K562 (cell line): ENCODE results near the gene GALNT18. TPM values are rescaled to one million over a fixed set of nuclear protein-coding genes. Genes with fewer than 3 reads are reported as not detected.

Source experiments
- ATAC-seq: fragments of 200-7000 bp; cut with Tn5 transposase; 3 replicates; pipeline ENCODE4 v1.9.1; 2020; ENCODE audit warnings: moderate library complexity
- BruUV-seq: library from RNA; stranded (reverse); fragments of 400-500 nt; replicated peaks from 2 replicates; lab custom pipeline; 2021; lab: Mats Ljungman, UMichigan
- CTCF ChIA-PET: fragments of 300-600 bp; formaldehyde crosslinking; extraction: SDS; loops from one replicate; lab custom pipeline; 2021; ENCODE audit warnings: low intra/inter-chr PET ratio; lab: Yijun Ruan, JAX
- POLR2A ChIA-PET: fragments of 300-600, 350-650 bp; sonication (Branson Sonifier 250); formaldehyde crosslinking; extraction: SDS; loops from one replicate; lab custom pipeline; 2021; ENCODE audit warnings: antibody characterized with exemption, inconsistent platforms; lab: Yijun Ruan, JAX
- DNase-seq, 4 experiments: peaks; one replicate each; pipeline versions ENCODE4 v3.0.0 to v3.0.0-alpha.2; 2011 to 2018; ENCODE audit warnings: low spot score in 3 of 4, mixed read lengths in 3 of 4; ENCODE audit errors: extremely low read depth in 1 of 4
- FAIRE-seq: peaks from 2 replicates; lab custom pipeline; 2011; peaks lifted over from hg19 to GRCh38; lab: Jason Lieb, UNC
- H2AFZ ChIP-seq: 2 replicates; pipeline ENCODE4 v1.6.0; 2011; ENCODE audit warnings: low read depth, low read length, control low read depth, inconsistent platforms
- H3K27ac ChIP-seq: fragments of 200-600 bp; 3 replicates; pipeline ENCODE4 v1.8.0; 2011; ENCODE audit warnings: low read depth, mild to moderate bottlenecking, control low read depth, inconsistent platforms, low read length, moderate library complexity, mixed read lengths; ENCODE audit errors: extremely low read depth
- H3K27me3 ChIP-seq, 2 experiments: fragments of 300-600 bp in 1 of 2; 2 replicates in 1 of 2; 3 replicates in 1 of 2; pipeline versions ENCODE4 v1.6.0 to v1.8.0; 2011; ENCODE audit warnings: inconsistent platforms in 2 of 2, low read length in 2 of 2, mild to moderate bottlenecking in 1 of 2, mixed read lengths in 1 of 2, moderate library complexity in 1 of 2; ENCODE audit not compliant: control insufficient read depth in 2 of 2, insufficient read depth in 2 of 2
- H3K36me3 ChIP-seq: fragments of 300-600 bp; 3 replicates; pipeline ENCODE4 v1.8.0; 2011; ENCODE audit warnings: mild to moderate bottlenecking, low read length, inconsistent platforms; ENCODE audit not compliant: control insufficient read depth, insufficient read depth
- H3K4me1 ChIP-seq, 2 experiments: fragments of 200-600 bp in 1 of 2; replicated peaks in 1 of 2; 2 replicates in 1 of 2; 3 replicates in 1 of 2; pipeline versions ENCODE4 v1.5.1 to v1.8.0; 2011; ENCODE audit warnings: inconsistent platforms in 2 of 2, low read length in 2 of 2, mild to moderate bottlenecking in 1 of 2, mixed read lengths in 1 of 2, moderate library complexity in 1 of 2; ENCODE audit not compliant: control insufficient read depth in 2 of 2, insufficient read depth in 2 of 2
- H3K4me2 ChIP-seq: 2 replicates; pipeline ENCODE4 v1.6.1; 2011; ENCODE audit warnings: low read length, control low read depth, inconsistent platforms, mixed read lengths; ENCODE audit not compliant: insufficient read depth
- H3K4me3 ChIP-seq: fragments of 200-600 bp; sonication (generic), shearing (Covaris generic); 2 replicates; pipeline ENCODE4 v1.5.1; 2016; ENCODE audit warnings: control low read depth, inconsistent platforms
- H3K79me2 ChIP-seq: fragments of 200-600 bp; 3 replicates; pipeline ENCODE4 v1.8.0; 2011; ENCODE audit warnings: low read length, inconsistent platforms; ENCODE audit not compliant: control insufficient read depth, insufficient read depth
- H3K9ac ChIP-seq, 2 experiments: 2 replicates each; pipeline versions ENCODE4 v1.6.0 to v1.6.1; 2011; ENCODE audit warnings: low read depth in 2 of 2, low read length in 2 of 2, control low read depth in 1 of 2, inconsistent platforms in 1 of 2, mild to moderate bottlenecking in 1 of 2, mixed read lengths in 1 of 2; ENCODE audit not compliant: insufficient read depth in 1 of 2
- H3K9me1 ChIP-seq: one replicate; pipeline ENCODE4 v1.6.0; 2011; ENCODE audit warnings: inconsistent platforms, mild to moderate bottlenecking, low read length, moderate library complexity; ENCODE audit not compliant: control insufficient read depth, insufficient read depth
- H3K9me3 ChIP-seq: replicated peaks from 2 replicates; pipeline ENCODE4 v1.5.1; 2011; ENCODE audit warnings: low read depth, low read length, inconsistent platforms; ENCODE audit not compliant: control insufficient read depth, insufficient read depth
- H4K20me1 ChIP-seq: replicated peaks from 2 replicates; pipeline ENCODE4 v1.6.1; 2011; ENCODE audit warnings: low read length, inconsistent platforms, mixed read lengths; ENCODE audit not compliant: control insufficient read depth, insufficient read depth
- CXXC5 ChIP-seq: fragments of 250-450 bp; sonication (Bioruptor Pico); IDR thresholded peaks from 2 replicates; pipeline ENCODE4 v1.8.0; 2022; ENCODE audit warnings: inconsistent platforms, mild to moderate bottlenecking, moderate library complexity
- ERF ChIP-seq: fragments of 450-650 bp; formaldehyde crosslinking; IDR thresholded peaks from 2 replicates; pipeline ENCODE4 v1.4.0; 2020; ENCODE audit warnings: mild to moderate bottlenecking, mixed read lengths
- ESRRB ChIP-seq: fragments of 250-450 bp; sonication (Bioruptor Pico); IDR thresholded peaks from 2 replicates; pipeline ENCODE4 v1.5.0; 2020; ENCODE audit warnings: mild to moderate bottlenecking, moderate library complexity, borderline replicate concordance
- GTF2E2 ChIP-seq: fragments of 200-800 bp; sonication (Bioruptor generic); IDR thresholded peaks from 2 replicates; pipeline ENCODE4 v1.6.1; 2016; ENCODE audit warnings: missing genetic modification characterization, missing compliant biosample characterization
- HCFC1 ChIP-seq: IDR thresholded peaks from 2 replicates; pipeline ENCODE4 v1.6.1; 2012; ENCODE audit warnings: low read depth, low read length, improper control_type of control experiment
- HDAC6 ChIP-seq: IDR thresholded peaks from 2 replicates; pipeline ENCODE4 v1.6.1; 2012; ENCODE audit warnings: low read depth, mild to moderate bottlenecking, control low read depth, inconsistent platforms, low read length, moderate library complexity
- HEY1 ChIP-seq: fragments of 250-450 bp; sonication (Bioruptor Pico); IDR thresholded peaks from 2 replicates; pipeline ENCODE4 v1.5.0; 2020; ENCODE audit warnings: mild to moderate bottlenecking, moderate library complexity, borderline replicate concordance
- HMGXB4 ChIP-seq: sonication (generic); formaldehyde crosslinking; IDR thresholded peaks from 2 replicates; pipeline ENCODE4 v1.8.1; 2023; ENCODE audit warnings: mild to moderate bottlenecking, missing genetic modification reagents
- NEUROD1 ChIP-seq: fragments of 150-350 bp; IDR thresholded peaks from 2 replicates; pipeline ENCODE4 v1.6.1; 2014; ENCODE audit warnings: borderline replicate concordance, low read length, low read depth; ENCODE audit not compliant: partially characterized antibody
- PTRF ChIP-seq: fragments of 450-650 bp; IDR thresholded peaks from 2 replicates; pipeline ENCODE4 v1.6.1; 2016; ENCODE audit warnings: mild to moderate bottlenecking, missing genetic modification characterization, missing compliant biosample characterization
- ZNF174 ChIP-seq: fragments of 250-450 bp; sonication (Bioruptor Pico); IDR thresholded peaks from 2 replicates; pipeline ENCODE4 v1.4.0; 2020; ENCODE audit warnings: mild to moderate bottlenecking
- ZNF407 ChIP-seq: fragments of 450-650 bp; IDR thresholded peaks from 2 replicates; pipeline ENCODE4 v1.6.1; 2016; ENCODE audit warnings: low read depth
- ZNF589 ChIP-seq: fragments of 200-800 bp; sonication (Bioruptor generic); IDR thresholded peaks from 2 replicates; pipeline ENCODE4 v1.6.1; 2016; ENCODE audit warnings: low read depth, missing genetic modification characterization, missing compliant biosample characterization
- WGBS: fragments of 100-300 bp; shearing (Covaris generic); methylation state at CpG from one replicate; pipeline ENCODE4 v1.1.6; 2016; ENCODE audit warnings: low coverage, mixed read lengths; ENCODE audit not compliant: insufficient coverage; ENCODE audit errors: missing lambda C conversion rate; 5-methylcytosine and 5-hydroxymethylcytosine counted together
- in situ Hi-C: fragments of 300-500 bp; cut with MboI; formaldehyde crosslinking; loops from 4 replicates; pipeline ENCODE4 v1.15.0; 2018; ENCODE audit warnings: inconsistent platforms, mixed read lengths
- intact Hi-C: fragments of 100-400 bp; cut with micrococcal nuclease; formaldehyde crosslinking; loops from 2 replicates; pipeline ENCODE4 v1.14.2; 2022
- polyA plus RNA-seq, 8 experiments: library from polyadenylated mRNA; depleted of rRNA in 4 of 8; stranded (reverse) in 5 of 8; unstranded in 3 of 8; fragments of >200 nt; fragmentation: Nextera tagmentation in 2 of 8; fragmentation: Illumina TruSeq in 1 of 8; extraction: Ambion mirVana in 2 of 8; extraction: Trizol in 1 of 8; gene quantifications; 2 replicates each; pipeline versions ENCODE4 v1.2.1 to v1.2.3, GENCODE V29; 2011 to 2014; ENCODE audit warnings: inconsistent platforms in 1 of 8, missing spikeins in 1 of 8
- total RNA-seq, 7 experiments: library from RNA; depleted of rRNA in 6 of 7; stranded (reverse); fragments of >200 nt in 6 of 7; fragmentation: Illumina TruSeq in 2 of 7; extraction: Trizol in 2 of 7; gene quantifications; 2 replicates each; pipeline versions ENCODE4 v1.2.1 to v1.2.3, GENCODE V29; 2011 to 2021; ENCODE audit warnings: low replicate concordance in 1 of 7

Gene GALNT18
- total and polyA plus RNA-seq, 9 of the 15 experiments (the other 6 are each of a cell fraction or from before 2014, with no cell fraction given): not detected

GRCh38 chr11:11391796-11392463 is 229.9 kb downstream of the GALNT18 start:
- ATAC-seq: no peak
- Histone ChIP-seq H4K20me1 (peaks cover 5% of the 10 kb centered on the region; the same call in 1 of the 2 replicates), H3K9ac (no peak overlapping the region), H3K27ac (no peak overlapping the region), H2AFZ (no peak overlapping the region), H3K79me2 (no peaks in the 10 kb centered on the region), H3K4me2 (no peak overlapping the region), H3K4me1 (no peaks in the 10 kb centered on the region), H3K9me1 (no peaks in the 10 kb centered on the region), H3K9me3 (no peaks in the 10 kb centered on the region), H3K27me3 (peaks cover 2 to 22% of the 10 kb centered on the region in 2 experiments), H3K4me3 (no peak overlapping the region), H3K36me3 (no peaks in the 10 kb centered on the region)
- ChIA-PET CTCF (no interaction called here), POLR2A (interaction anchor here (1.2 kb wide), 1 partner anchor 29 kb away, joined by 3 read pairs; no protein-coding TSS in a partner anchor)
- WGBS: 0% methylated on average over 13 of the region's 13 CpGs
- FAIRE-seq: no peak
- no peak for DNase-seq
- intact Hi-C loops (no loop called here), in situ Hi-C loops (no loop called here)
- no TSS peak for BruUV-seq
- TF ChIP-seq ZNF407: no peak
- no peak for TF ChIP-seq ERF (CRISPR knock-in tag)
- TF ChIP-seq ZNF589: no peak
- TF ChIP-seq ZNF174 (CRISPR knock-in tag): no peak
- no peak for TF ChIP-seq PTRF (tag)
- no peak for TF ChIP-seq GTF2E2
- no peak for TF ChIP-seq HDAC6
- TF ChIP-seq NEUROD1: no peak
- no peak for TF ChIP-seq HCFC1
- TF ChIP-seq CXXC5: no peak
- no peak for TF ChIP-seq HEY1
- no peak for TF ChIP-seq HMGXB4 (CRISPR knock-in tag)
- TF ChIP-seq ESRRB (CRISPR knock-in tag): no peak
